ENCODE measurements around the gene MRPS18A.
"Not testable (repeated sequence)": the region's sequence is repeated elsewhere in the genome, so short reads cannot be mapped to it uniquely, and the experiment has no call there.

Gene MRPS18A

DNA sequence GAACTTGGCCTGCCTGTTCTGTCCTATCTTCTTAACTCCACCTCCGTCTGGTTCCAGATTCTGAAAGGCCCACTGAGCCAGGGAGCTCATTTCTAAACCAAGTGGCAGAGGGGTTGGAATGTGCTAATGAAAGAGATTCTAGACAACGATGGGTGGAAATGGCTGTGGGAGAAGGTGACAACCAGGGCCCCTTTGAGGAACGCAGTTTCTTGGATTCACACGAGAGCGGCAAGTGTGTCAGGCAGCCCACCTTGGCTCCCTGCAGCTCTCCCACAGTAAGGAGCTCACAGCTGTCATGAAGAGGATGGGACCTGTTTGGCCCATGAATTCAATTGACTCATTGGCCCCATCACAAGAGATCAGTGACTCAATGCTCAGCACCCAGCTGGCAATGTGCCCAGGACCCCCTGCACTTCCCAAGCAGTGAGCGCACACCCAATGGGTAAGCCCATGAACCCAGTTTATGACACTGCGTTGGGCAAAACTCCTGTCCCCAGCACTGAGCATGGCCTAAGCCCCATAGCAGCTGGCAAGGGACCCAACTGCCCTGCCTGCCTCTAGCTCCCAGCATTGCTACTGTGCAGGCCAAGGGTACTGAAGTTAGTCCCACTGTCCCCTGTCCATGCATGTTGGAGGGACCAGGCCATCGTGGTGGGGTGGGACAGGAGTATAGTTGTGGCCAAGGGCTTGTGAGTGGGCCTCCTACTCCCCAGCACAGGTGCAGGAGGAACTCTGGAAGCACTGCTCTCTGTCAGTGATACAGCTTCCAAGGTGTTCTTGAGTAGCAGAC, 16.4 kb downstream of the MRPS18A start:
- DNase-seq (ENCODE audit: low read depth in 2 of 2): no peak

DNA sequence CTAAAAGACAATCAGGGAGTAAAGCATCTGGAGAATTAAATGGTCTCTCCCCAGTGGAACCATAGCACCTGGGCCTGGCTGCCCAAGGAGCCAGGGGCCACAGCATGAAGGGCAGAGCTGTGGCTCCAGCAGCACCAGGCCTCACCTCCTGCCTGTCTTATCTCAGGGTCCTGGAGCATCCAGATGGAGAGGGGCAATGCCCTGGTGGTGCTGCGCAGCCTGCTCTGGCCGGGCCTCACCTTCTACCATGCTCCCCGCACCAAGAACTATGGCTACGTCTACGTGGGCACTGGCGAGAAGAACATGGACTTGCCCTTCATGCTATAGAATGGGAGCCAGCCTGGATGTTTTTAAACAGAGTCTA, 17.0 kb downstream of the MRPS18A start:
- DNase-seq (ENCODE audit: low read depth in 2 of 2): no peak

DNA sequence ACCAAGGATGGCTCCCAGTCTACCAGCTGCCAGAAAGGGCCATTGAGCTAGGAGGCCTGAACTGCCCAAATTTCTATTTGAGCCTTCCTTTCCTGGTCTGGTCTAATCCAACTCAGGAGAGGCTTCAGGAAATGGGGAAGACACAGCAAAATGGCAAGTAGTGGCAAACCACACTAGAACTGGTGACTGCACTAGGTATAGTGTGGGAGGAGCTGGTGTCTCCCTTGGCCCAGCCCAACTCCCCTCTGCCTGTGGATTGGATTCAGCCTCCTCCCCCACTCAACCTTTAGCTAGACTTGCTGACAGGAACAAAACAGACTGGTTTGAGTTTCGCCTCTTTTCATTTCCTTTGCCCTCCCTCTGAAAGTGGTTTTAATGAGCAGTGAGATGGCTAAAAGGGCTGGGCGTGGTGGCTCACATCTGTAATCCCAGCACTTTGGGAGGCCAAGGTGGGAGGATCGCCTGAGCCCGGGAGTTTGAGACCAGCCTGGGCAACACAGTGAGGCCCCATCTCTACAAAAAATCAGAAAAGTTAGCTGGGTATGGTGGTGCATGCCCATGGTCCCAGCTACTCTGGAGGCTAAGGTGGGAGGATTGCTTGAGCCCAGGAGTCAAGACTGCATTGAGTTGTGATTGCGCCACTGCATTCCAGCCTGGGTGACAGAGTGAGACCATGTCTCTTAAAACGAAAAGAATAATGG, 17.5 kb downstream of the MRPS18A start:
- DNase-seq (ENCODE audit: low read depth in 2 of 2): no peak

DNA sequence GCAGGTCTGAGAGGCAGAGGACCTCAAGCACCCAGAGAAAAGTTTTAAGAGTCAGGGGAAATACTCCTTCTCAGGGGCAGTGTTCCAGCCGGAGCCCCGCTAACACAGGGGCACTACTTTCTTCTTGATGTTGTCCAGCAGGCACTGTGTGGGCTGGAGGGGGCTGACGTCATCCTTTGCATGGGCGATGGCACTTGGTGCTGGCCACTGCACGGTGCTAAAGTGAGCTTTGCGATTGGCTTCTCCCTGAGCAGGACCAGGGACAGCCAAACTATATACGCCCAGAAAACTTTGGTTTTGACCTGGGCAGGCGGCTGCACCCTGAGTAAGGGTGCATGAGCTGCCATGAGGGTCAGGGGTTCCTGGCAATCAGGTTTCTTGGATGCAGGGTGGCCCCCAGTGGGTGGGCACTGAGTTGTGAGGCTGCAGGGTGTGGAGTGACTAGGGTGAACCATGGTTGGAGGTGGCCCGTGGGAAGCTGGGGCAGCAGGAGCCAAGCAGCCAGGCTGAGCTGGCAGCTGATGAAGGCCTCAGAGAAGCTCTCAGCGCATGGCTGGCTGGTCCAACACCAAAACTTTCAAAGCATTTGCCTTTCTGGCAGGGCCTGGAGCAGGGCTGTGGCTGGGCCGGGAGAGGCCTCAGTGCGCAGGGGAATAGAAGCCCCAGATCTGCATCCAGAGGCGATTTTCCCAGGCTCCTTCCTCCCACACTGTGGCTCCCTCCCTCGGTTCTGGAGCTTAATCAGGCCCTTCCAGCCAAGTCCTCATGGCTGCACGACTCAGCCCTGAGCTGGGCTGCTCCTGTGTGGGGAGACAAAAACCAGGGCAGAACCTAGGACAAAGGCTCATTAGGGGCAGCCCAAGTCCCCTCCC, 18.3 kb downstream of the MRPS18A start:
- DNase-seq (ENCODE audit: low read depth in 2 of 2): no peak

DNA sequence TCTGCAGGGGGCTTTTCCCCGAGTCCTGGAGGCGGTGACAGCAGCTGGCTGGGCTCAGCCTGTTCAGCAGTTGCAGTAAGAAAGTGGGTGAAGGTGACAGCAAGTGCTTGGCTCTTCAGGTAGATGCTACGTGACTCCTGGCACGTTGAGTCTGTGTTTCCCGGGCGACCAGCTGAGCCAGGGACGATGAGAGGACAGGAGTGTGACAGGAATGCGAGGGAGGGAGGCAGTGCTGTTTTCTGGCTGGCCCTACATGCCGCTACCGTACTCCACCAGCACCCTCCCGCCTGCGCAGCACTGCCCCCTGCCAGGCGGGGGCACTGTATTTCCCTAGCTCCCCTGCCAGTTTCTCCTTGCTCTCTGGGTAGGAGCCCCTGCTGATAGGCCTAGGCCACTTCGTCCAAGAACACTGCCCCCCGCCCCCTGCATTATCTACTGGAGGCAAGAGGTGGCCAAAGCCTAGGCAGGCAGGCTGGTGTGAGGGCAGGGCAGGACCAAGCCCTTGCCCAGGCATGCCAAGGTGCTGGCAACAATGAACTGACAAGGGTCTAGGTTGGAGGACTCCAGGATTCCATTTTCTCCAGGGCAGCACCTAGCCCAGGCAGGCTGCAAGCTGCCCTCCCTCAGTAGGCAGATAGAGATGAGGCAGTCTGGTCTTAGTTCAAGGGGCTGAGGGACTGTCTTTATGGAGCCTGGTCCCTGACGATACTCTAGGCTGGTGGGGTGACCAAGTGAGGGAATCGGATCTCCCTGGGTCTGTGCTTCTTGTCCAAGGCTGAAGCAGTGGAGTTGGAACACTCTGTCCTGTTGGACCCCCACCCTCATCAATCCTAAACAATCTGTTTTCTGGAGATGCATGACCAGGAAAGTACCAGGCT, 19.2 kb downstream of the MRPS18A start:
- peak in 1 of 2 donors; percentile 8 for DNase-seq (ENCODE audit: low read depth in 2 of 2)

DNA sequence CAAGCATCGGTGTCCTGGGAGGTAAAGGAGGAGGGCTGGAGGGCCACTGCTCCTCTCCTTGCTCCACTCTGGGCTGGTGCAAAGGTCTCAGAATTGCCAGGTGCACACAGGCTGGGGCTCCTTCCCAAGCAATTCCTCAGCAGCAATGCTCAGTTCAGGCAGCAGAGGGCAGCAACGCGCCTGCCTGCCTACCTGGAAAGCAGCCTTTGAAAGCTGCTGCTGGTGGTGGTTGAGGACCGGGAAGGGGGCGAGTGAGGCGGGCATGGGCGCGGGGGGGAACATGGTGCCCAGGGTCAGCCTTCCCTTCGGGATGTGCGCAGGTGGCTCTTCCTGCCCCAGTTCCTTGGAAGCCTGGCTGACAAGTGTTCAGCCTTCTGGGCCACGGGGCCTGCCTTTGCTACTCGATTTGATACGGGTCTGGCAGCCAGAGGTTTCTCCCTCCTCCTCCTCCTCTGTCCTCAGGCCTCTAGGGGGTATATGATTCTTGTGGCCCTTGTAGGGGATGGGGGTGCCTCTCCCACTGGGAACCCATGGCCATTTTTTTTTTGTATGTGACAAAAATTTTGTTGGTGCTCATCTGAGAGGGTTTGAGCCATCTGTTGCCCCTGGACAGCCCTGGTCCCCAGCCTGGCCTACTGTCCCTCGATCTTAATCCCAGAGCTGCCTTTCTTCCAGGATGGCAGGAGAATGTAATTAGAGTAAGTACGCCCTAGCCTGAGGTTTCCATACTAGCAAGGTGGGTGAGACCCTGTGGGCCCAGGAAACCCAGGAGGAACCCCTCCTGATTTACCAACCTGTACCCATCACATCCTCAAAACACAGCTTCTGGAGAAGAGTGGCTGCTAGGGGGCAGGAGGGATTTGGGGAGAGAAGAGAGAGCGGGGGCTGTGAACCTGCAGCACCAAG, 20.1 kb downstream of the MRPS18A start:
- DNase-seq (ENCODE audit: low read depth in 2 of 2): peak; percentile 35 to 62

DNA sequence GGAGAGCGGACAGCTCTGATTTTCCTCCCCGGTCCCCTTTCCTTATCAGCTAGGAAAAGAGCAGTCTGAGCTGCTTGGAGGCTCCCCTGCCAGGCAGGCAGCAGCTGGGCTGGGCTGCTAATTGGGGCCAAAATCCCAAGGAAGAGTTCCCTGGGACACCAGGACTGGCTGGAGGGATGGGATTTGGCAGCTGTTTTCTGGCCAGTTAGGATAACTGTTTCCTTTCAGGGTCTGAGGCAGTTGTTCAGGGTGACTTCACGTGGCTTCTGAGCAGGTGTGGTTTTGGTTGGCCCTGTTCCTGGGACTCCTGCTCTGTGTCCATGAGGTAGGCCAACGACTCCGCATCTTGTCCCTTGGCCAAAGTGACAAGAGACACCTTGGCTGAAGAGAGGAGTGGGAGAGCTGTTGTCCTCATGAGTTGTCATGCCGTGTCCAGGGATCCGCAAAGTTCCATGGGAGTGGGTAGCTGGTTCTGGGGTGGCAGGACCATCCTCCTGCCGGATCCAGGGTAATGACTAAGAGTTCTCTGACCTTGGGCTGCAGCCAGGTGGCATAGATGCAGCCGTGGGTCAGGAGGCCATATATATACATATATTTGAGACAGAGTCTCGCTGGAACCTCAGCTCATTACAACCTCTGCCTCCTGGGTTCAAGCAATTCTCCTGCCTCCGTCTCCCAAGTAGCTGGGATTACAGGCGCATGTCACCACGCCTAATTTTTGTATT, 21.2 kb downstream of the MRPS18A start:
- DNase-seq (ENCODE audit: low read depth in 2 of 2): no peak

DNA sequence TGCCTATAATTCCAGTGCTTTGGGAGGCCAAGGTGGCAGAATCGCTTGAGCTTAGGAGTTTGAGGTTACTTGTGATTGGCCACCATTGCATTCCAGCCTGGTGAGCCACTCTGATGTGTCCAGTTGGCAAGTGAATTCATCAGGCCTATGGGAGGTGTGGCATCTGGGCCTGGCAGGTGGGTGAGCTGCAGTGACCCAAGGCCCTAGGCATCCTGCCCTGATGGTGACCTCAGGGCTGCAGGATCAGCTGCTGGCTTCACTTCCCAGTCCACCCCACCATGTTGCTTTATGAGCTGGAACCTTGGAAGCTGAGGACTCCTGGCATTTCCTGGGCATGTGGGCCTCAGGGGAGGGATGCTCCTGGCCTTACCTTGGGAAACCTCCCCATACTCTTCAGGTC, 22.2 kb downstream of the MRPS18A start:
- DNase-seq (ENCODE audit: low read depth in 2 of 2): no peak

DNA sequence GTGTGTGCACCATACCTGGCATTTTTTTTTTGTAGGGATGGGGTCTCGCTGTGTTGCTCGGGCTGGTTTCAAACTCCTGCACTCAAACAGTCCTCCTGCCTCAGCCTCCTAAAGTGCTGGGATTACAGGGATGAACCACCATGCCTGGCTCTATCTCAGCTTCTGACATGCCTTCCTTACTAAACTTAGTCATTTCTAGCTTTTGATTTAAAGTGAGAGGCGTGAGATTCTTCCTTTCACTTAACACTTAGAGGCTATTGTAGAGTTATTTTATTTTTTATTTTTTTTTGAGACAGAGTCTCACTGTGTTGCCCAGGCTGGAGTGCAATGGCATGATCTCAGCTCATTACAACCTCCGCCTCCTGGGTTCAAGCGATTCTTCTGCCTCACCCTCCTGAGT, 24.6 kb downstream of the MRPS18A start:
- not testable (repeated sequence) for DNase-seq (ENCODE audit: low read depth in 2 of 2)

DNA sequence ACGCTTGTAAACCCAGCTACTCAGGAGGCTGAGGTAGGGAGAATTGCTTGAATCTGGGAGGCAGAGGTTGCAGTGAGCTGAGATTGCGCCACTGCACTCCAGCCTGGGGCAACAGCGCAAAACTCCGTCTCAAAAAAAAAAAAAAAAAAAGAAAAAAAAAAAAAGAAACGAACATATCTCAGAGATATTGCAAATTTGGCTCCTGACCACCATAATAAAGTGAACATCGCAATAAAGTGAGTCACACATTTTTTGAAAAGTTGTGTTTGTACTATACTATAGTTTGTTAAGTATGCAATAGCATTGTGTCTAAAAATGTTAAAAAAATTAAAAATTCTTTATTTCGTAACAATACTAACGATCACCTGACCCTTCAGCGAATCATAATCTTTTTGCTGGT, 29.4 kb downstream of the MRPS18A start:
- no peak for DNase-seq (ENCODE audit: low read depth in 2 of 2)

DNA sequence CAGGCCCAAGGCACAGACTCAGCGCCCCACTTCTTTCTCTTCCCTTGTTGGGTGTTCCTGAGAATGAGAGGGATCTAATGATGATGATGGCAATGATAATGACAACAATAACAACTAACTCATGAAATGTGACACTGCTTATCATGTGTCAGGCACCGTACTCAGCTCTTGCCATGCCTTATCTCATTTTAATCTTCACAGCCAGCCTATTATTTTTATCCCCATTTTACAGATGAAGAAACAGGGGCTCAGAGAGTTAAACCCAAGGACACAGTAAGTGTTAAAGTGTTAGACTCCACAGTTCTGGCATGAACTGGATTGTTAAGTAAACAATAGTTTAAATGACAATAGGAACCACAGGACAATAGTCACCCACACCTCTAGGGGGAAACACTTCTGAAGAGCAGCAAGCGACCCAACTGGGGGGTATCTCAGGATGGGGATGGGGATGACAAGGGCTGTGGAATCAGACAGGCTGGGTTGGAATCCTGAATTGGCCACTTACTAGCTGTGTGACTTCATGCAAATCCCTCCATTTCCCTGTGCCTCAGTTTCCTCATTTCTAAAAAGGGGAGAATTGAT, 30.3 kb downstream of the MRPS18A start:
- no peak for DNase-seq (ENCODE audit: low read depth in 2 of 2)

DNA sequence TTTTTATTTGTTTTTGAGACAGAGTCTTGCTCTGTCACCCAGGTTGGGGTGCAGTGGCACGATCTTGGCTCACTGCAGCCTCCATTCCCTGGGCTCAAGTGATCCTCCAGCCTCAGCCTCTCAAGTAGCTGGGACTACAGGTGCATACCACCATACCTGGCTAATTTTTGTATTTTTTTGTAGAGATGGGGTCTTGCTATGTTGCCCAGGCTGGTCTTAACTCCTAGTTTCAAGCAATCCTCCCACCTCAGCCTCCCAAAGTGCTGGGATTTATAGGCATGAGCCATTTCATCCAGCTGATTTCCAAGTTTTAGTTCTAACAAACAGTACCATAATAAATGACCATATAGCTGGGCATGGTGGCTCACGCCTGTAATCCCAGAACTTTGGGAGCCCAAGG, 34.8 kb downstream of the MRPS18A start:
- not testable (repeated sequence) for DNase-seq (ENCODE audit: low read depth in 2 of 2)

DNA sequence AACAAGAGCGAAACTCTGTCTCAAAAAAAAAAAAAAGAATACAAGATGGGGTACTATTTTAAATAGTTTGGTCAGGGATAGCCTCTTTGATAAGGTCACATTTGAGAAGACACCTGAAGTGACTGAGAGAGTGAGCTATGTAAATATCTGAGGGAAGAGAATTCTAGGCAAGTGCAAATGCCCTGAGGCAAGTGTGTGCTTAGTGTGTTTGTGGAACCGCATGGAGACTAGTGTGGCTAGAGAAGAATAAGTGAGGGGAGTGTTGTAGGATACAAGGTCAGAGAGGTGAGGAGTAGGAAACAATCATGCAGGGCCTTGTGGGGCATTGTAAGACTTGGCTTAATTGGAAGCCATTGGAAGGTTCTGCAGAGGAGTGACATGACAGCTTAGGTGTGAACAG, 39.3 kb downstream of the MRPS18A start:
- DNase-seq (ENCODE audit: low read depth in 2 of 2): no peak

DNA sequence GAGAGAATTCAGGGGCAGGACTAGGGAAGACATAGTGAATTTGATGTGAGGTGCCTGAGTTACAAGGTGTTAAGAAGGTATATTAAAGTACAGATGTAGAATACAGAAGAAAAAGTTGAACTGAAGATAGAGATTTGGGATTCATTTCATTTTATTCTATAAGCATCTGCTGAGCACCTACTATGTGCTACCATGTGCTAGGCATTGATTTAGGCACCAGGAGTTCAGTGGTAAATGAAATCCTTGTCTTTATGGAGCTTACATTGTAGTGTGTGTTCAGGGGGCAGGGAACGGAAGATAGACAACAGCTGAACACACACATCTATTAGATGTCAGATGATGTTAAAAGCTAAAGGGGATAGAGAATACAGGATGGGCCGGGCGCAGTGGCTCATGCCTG, 40.0 kb downstream of the MRPS18A start:
- no peak for DNase-seq (ENCODE audit: low read depth in 2 of 2)

DNA sequence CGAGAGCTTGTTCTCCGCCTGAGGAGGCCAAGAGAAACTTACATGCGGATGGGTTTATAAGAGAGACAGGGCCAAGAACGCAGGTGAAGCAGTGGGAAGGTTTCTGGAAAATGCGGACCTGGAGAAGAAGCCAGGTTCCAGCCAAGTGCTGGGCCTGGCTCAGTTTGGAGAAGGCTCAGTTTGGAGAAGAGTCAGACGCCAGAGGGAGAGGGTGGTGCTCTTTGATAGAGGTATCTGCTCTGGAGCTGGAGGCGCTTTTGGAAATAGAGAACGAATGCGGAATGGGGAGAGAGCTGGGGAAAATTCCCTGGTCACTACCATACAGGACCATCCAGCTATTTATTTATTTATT, 42.0 kb downstream of the MRPS18A start:
- DNase-seq (ENCODE audit: low read depth in 2 of 2): no peak

DNA sequence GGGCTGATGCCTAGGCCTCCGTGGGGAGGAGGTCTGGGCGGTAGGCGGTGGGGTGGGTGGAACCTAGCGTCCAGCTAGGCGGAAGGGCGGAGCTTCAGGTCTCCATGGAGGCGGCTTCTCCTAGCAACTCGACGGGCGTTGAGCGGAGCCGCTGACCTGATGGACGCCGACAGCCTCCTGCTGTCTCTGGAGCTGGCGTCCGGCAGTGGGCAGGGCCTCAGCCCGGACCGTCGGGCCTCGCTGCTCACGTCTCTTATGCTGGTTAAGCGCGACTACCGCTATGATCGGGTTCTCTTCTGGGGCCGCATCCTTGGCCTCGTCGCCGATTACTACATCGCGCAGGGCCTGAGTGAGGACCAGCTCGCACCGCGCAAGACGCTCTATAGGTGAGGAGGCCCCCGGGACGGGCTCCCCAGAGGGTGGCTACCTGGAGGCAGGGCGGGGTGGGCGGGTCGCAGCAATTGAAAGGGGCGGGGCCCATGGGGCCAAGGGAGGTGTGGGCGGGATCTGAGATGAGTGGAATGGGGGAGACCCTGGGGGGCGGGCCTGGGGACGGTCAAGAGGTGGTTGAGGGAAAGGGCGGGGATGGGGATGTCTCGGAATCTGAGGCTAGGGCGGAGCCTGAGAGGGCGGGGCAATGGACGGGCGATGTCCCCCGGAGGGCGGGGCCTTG, 42.5 kb downstream of the MRPS18A start, which contains the start of gene RSPH9:
RSPH9 (plus strand) TSS at position 97 of the 673 bp plus-strand sequence; CDS start at position 160, 63 bp downstream.
- no peak for DNase-seq (ENCODE audit: low read depth in 2 of 2)

DNA sequence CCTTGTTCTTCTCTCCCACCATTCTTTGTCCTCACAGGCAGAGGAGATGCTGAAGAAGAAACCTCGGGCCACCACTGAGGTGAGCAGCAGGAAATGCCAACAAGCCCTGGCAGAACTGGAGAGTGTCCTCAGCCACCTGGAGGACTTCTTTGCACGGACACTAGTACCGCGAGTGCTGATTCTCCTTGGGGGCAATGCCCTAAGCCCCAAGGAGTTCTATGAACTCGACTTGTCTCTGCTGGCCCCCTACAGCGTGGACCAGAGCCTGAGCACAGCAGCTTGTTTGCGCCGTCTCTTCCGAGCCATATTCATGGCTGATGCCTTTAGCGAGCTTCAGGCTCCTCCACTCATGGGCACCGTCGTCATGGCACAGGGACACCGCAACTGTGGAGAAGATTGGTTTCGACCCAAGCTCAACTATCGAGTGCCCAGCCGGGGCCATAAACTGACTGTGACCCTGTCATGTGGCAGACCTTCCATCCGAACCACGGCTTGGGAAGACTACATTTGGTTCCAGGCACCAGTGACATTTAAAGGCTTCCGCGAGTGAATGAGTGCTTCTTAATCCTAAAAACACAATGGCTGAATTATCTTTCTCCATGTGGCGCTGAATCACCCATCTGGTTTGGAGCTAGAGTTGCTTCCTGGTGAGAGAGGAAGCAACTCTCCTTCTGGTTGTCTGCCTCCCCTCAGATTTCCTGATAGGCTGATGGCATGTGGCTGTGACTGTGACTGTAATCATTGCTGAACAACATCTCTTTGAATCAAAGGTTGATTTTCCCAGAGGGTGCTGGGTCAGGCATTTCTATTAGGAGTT, 47.4 kb downstream of the MRPS18A start:
- no peak for DNase-seq (ENCODE audit: low read depth in 2 of 2)

DNA sequence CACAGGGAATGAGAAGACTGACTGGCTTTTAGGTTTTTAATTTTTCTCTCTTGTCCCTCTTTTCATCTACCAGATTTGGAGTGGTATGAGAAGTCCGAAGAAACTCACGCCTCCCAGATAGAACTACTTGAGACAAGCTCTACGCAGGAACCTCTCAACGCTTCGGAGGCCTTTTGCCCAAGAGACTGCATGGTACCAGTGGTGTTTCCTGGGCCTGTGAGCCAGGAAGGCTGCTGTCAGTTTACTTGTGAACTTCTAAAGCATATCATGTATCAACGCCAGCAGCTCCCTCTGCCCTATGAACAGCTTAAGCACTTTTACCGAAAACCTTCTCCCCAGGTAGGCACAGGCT, 51.3 kb downstream of the MRPS18A start:
- no peak for DNase-seq (ENCODE audit: low read depth in 2 of 2)

All from activated CD8-positive, alpha-beta memory T cell treated with anti-CD3 and anti-CD28 coated beads for 4 hours (primary cell).